DND-41 (cell line): ENCODE results near the gene RBM26.

Experiments
- CTCF ChIP-seq: IDR thresholded peaks from 2 replicates; pipeline ENCODE4 v1.5.1; 2012; ENCODE audit warnings: borderline replicate concordance, low read length, moderate library complexity, mild to moderate bottlenecking; ENCODE audit not compliant: poor library complexity, severe bottlenecking; ENCODE audit errors: extremely low read depth
- EZH2 ChIP-seq: IDR thresholded peaks from 3 replicates; pipeline ENCODE4 v1.6.1; 2012; ENCODE audit warnings: borderline replicate concordance, low read depth, mild to moderate bottlenecking, moderate library complexity, low read length, inconsistent platforms; ENCODE audit not compliant: severe bottlenecking

GRCh38 chr13:79405501-79405830 is 589 bp downstream of the RBM26 start:
- no peak for TF ChIP-seq CTCF
- no peak for TF ChIP-seq EZH2
